ENCODE data around the gene B9D2. TPM values are rescaled to one million over a fixed set of nuclear protein-coding genes. Genes with fewer than 3 reads are reported as not detected.
"Not testable (repeated sequence)": the region's sequence is repeated elsewhere in the genome, so short reads cannot be mapped to it uniquely, and the experiment has no call there.

Gene B9D2
- polyA plus RNA-seq, 3 donors: 12.2 to 32.5 (median 25.1) TPM

- Histone ChIP-seq H4K20me1 (ENCODE audit: insufficient read depth, low read length) (no peaks in the 10 kb centered on the region), H3K27ac (ENCODE audit: low read depth in 1 of 2, low read length in 2 of 2) (no peak overlapping the region), H3K4me1 (ENCODE audit: control insufficient read depth in 1 of 2, insufficient read depth in 2 of 2, low read length in 2 of 2) (peaks cover 36 to 41% of the 10 kb centered on the region in 2 donors), H3K79me2 (ENCODE audit: insufficient read depth, low read length) (peaks cover 50% of the 10 kb centered on the region), H2AFZ (ENCODE audit: insufficient read depth, low read depth, low read length, poor library complexity, severe bottlenecking) (no peak overlapping the region), H3K9me3 (replicated peaks in 1 of 2; ENCODE audit: control insufficient read depth in 1 of 2, insufficient read depth in 1 of 2, low read length in 2 of 2) (no peaks in the 10 kb centered on the region), H3K36me3 (replicated peaks in 1 of 2; ENCODE audit: control insufficient read depth in 1 of 2, insufficient read depth in 2 of 2, low read length in 2 of 2) (no peaks in the 10 kb centered on the region), H3K4me2 (replicated peaks; ENCODE audit: extremely low read depth, low read length, poor library complexity, severe bottlenecking) (no peak overlapping the region), H3K4me3 (replicated peaks in 1 of 3; ENCODE audit: low read depth in 2 of 3, low read length in 3 of 3) (no peak overlapping the region), H3K27me3 (ENCODE audit: control insufficient read depth in 2 of 2, insufficient read depth in 2 of 2, low read length in 2 of 2) (no peaks in the 10 kb centered on the region), H3K9ac (ENCODE audit: insufficient read depth, low read length, poor library complexity, severe bottlenecking) (no peak overlapping the region)
- intact Hi-C loops (cut with micrococcal nuclease): loop anchor here in 1 of 2 donors (10.0 kb wide), 1 partner anchor 52 kb away; the partner anchor contains the start of gene B3GNT8
- TF ChIP-seq CTCF (IDR thresholded peaks at IDR 0.05): no peak
- peaks cover 2 to 10% of the 10 kb centered on the region in 2 donors for H3K36me3 Mint-ChIP-seq
- peaks cover 37% of the 10 kb centered on the region for H3K4me1 Mint-ChIP-seq
- peaks cover 0 to 2% (median 0%) of the 10 kb centered on the region in 3 donors for H3K27me3 Mint-ChIP-seq (ENCODE audit: low read depth in 3 of 3)
- peaks cover 0 to 2% (median 0%) of the 10 kb centered on the region in 7 donors for H3K9me3 Mint-ChIP-seq
- H3K27ac Mint-ChIP-seq: peak overlapping the region in 1 of 7 donors; percentile 67
- no peak overlapping the region for H3K4me3 Mint-ChIP-seq
- DNase-seq: no peak
- WGBS (ENCODE audit: insufficient coverage): no CpG with 5 or more reads among the region's 2 CpGs
Observed at GRCh38 chr19:41372501-41372900, 8.6 kb upstream of the B9D2 start.

GRCh38 chr19:41371541-41371940, 7.6 kb upstream of the B9D2 start:
- Mint-ChIP-seq H3K9me3 (peaks cover 0 to 3% (median 0%) of the 10 kb centered on the region in 7 donors), H3K4me3 (no peak overlapping the region)

GRCh38 chr19:41371119-41371518, 7.2 kb upstream of the B9D2 start:
- H3K27ac Mint-ChIP-seq: peak overlapping the region in 3 of 7 donors; percentile 11 to 50 (median 30)
- peaks cover 2 to 12% of the 10 kb centered on the region in 2 donors for H3K36me3 Mint-ChIP-seq

More at GRCh38 chr19:41371541-41371940, 7.6 kb upstream of the B9D2 start:
- Histone ChIP-seq H3K4me2 (replicated peaks; ENCODE audit: extremely low read depth, low read length, poor library complexity, severe bottlenecking) (no peak overlapping the region), H3K36me3 (replicated peaks in 1 of 2; ENCODE audit: control insufficient read depth in 1 of 2, insufficient read depth in 2 of 2, low read length in 2 of 2) (no peaks in the 10 kb centered on the region), H3K9me3 (replicated peaks in 1 of 2; ENCODE audit: control insufficient read depth in 1 of 2, insufficient read depth in 1 of 2, low read length in 2 of 2) (no peaks in the 10 kb centered on the region), H3K9ac (ENCODE audit: insufficient read depth, low read length, poor library complexity, severe bottlenecking) (no peak overlapping the region), H3K4me1 (ENCODE audit: control insufficient read depth in 1 of 2, insufficient read depth in 2 of 2, low read length in 2 of 2) (peaks cover 36 to 41% of the 10 kb centered on the region in 2 donors), H2AFZ (ENCODE audit: insufficient read depth, low read depth, low read length, poor library complexity, severe bottlenecking) (no peak overlapping the region), H3K27me3 (ENCODE audit: control insufficient read depth in 2 of 2, insufficient read depth in 2 of 2, low read length in 2 of 2) (no peaks in the 10 kb centered on the region), H3K4me3 (replicated peaks in 1 of 3; ENCODE audit: low read depth in 2 of 3, low read length in 3 of 3) (no peak overlapping the region), H3K79me2 (ENCODE audit: insufficient read depth, low read length) (peaks cover 50% of the 10 kb centered on the region), H3K27ac (ENCODE audit: low read depth in 1 of 2, low read length in 2 of 2) (no peak overlapping the region), H4K20me1 (ENCODE audit: insufficient read depth, low read length) (no peaks in the 10 kb centered on the region)
- 97% methylated on average over 6 of the region's 8 CpGs for WGBS (ENCODE audit: insufficient coverage)
- no peak for TF ChIP-seq CTCF (IDR thresholded peaks at IDR 0.05)
- intact Hi-C loops (cut with micrococcal nuclease): loop anchor here in 1 of 2 donors (10.0 kb wide), 1 partner anchor 53 kb away; the partner anchor contains the start of gene B3GNT8
- H3K27ac Mint-ChIP-seq: peak overlapping the region in 1 of 7 donors; percentile 11
- no peak for DNase-seq
- H3K4me1 Mint-ChIP-seq: peaks cover 35% of the 10 kb centered on the region
- peaks cover 0 to 4% (median 0%) of the 10 kb centered on the region in 3 donors for H3K27me3 Mint-ChIP-seq (ENCODE audit: low read depth in 3 of 3)
- peaks cover 2 to 10% of the 10 kb centered on the region in 2 donors for H3K36me3 Mint-ChIP-seq

More at GRCh38 chr19:41371119-41371518, 7.2 kb upstream of the B9D2 start:
- not testable (repeated sequence) for H3K27ac ChIP-seq (ENCODE audit: low read depth in 1 of 2, low read length in 2 of 2); H3K9ac ChIP-seq (ENCODE audit: insufficient read depth, low read length, poor library complexity, severe bottlenecking); H3K27me3 Mint-ChIP-seq (ENCODE audit: low read depth in 3 of 3); H3K36me3 ChIP-seq (replicated peaks in 1 of 2; ENCODE audit: control insufficient read depth in 1 of 2, insufficient read depth in 2 of 2, low read length in 2 of 2); H4K20me1 ChIP-seq (ENCODE audit: insufficient read depth, low read length); H2AFZ ChIP-seq (ENCODE audit: insufficient read depth, low read depth, low read length, poor library complexity, severe bottlenecking); DNase-seq; H3K9me3 ChIP-seq (replicated peaks in 1 of 2; ENCODE audit: control insufficient read depth in 1 of 2, insufficient read depth in 1 of 2, low read length in 2 of 2); H3K9me3 Mint-ChIP-seq; H3K4me3 Mint-ChIP-seq; H3K27me3 ChIP-seq (ENCODE audit: control insufficient read depth in 2 of 2, insufficient read depth in 2 of 2, low read length in 2 of 2); H3K4me2 ChIP-seq (replicated peaks; ENCODE audit: extremely low read depth, low read length, poor library complexity, severe bottlenecking); H3K4me3 ChIP-seq (replicated peaks in 1 of 3; ENCODE audit: low read depth in 2 of 3, low read length in 3 of 3)
- Histone ChIP-seq H3K4me1 (ENCODE audit: control insufficient read depth in 1 of 2, insufficient read depth in 2 of 2, low read length in 2 of 2) (peaks cover 39 to 44% of the 10 kb centered on the region in 2 donors), H3K79me2 (ENCODE audit: insufficient read depth, low read length) (peaks cover 53% of the 10 kb centered on the region)
- intact Hi-C loops (cut with micrococcal nuclease): loop anchor here in 1 of 2 donors (10.0 kb wide), 1 partner anchor 54 kb away; the partner anchor contains the start of gene B3GNT8
- WGBS (ENCODE audit: insufficient coverage): no CpG with 5 or more reads among the region's 5 CpGs
- peaks cover 38% of the 10 kb centered on the region for H3K4me1 Mint-ChIP-seq
